ENCODE results near the gene SLX1A. TPM values are rescaled to one million over a fixed set of nuclear protein-coding genes. Genes with fewer than 3 reads are reported as not detected.
A peak's percentile ranks its signal among the peaks of the same experiment; 100 is the strongest.

The SLX1A gene
- total and polyA plus RNA-seq, 10 of the 15 experiments (the other 5 are each of a cell fraction or from before 2014, with no cell fraction given): 2.5 to 123 (median 28.9) TPM

- TF ChIP-seq NR2C1 (IDR thresholded peaks at IDR 0.05) (no peak), GATAD2B (conservative IDR thresholded peaks at IDR 0.05; ENCODE audit: low read depth) (peak; percentile 86), ETV6 (conservative IDR thresholded peaks at IDR 0.05 in 1 of 2, IDR thresholded peaks at IDR 0.05 in 1 of 2; ENCODE audit: borderline replicate concordance in 1 of 2, low read depth in 1 of 2) (peak in 1 of 2 experiments; percentile 84; a peak in 2 of 4 replicates), IRF3 (IDR thresholded peaks at IDR 0.05) (no peak), CHD4 (IDR thresholded peaks at IDR 0.05) (0 out of 2 replicates have a peak, but pooled peaks have one; percentile 29), SMAD1 (IDR thresholded peaks at IDR 0.05; ENCODE audit: low read depth, partially characterized antibody) (no peak), PAX5 (IDR thresholded peaks at IDR 0.05; ENCODE audit: borderline replicate concordance, low read depth, low read length) (peak; percentile 80; the same call in 1 of the 2 replicates), RELA (IDR thresholded peaks at IDR 0.05; ENCODE audit: borderline replicate concordance, partially characterized antibody) (no peak), USF1 (IDR thresholded peaks at IDR 0.05; ENCODE audit: borderline replicate concordance, extremely low read length, insufficient read depth, low read depth, low read length) (no peak), HDAC6 (IDR thresholded peaks at IDR 0.05; ENCODE audit: unreplicated experiment) (no peak), ESRRA (IDR thresholded peaks at IDR 0.05; ENCODE audit: low read length) (no peak), CEBPB (IDR thresholded peaks at IDR 0.05; ENCODE audit: borderline replicate concordance in 1 of 2, low read depth in 2 of 2, low read length in 2 of 2) (no peak), IRF5 (IDR thresholded peaks at IDR 0.05; ENCODE audit: borderline replicate concordance) (no peak), ELK1 (IDR thresholded peaks at IDR 0.05; ENCODE audit: low read depth, low read length) (no peak), FOS (IDR thresholded peaks at IDR 0.05; ENCODE audit: borderline replicate concordance, extremely low read depth, insufficient read length) (no peak), NFYA (IDR thresholded peaks at IDR 0.05; ENCODE audit: borderline replicate concordance, low read depth, low read length) (no peak), ZBTB11 (CRISPR knock-in tag; IDR thresholded peaks at IDR 0.05) (no peak), FOXM1 (IDR thresholded peaks at IDR 0.05; ENCODE audit: low read depth, low read length) (0 out of 2 replicates have a peak, but pooled peaks have one; percentile 22)
These were observed 27.3 kb upstream of the SLX1A start (continued) for GRCh38 chr16:30166202-30166902.

All from GM12878 (cell line).